Testis (tissue), 3 donors: ENCODE results near the gene TBC1D2. TPM values are rescaled to one million over a fixed set of nuclear protein-coding genes. Genes with fewer than 3 reads are reported as not detected.
A peak's percentile ranks its signal among the peaks of the same experiment; 100 is the strongest.

ENCODE experiments used
- DNase-seq: peaks from one replicate; pipeline ENCODE4 v3.0.0-alpha.2; 2019
- H3K27ac ChIP-seq, 2 donors: fragments of 200-600 bp; sonication (generic); one replicate each; pipeline ENCODE4 v1.5.1; 2019
- H3K27me3 ChIP-seq: fragments of 200-600 bp; sonication (generic); one replicate; pipeline ENCODE4 v1.5.1; 2019
- H3K36me3 ChIP-seq: fragments of 200-600 bp; sonication (generic); one replicate; pipeline ENCODE4 v1.5.1; 2017; ENCODE audit warnings: low read depth; ENCODE audit errors: missing control alignments
- H3K4me1 ChIP-seq: fragments of 200-600 bp; sonication (generic); one replicate; pipeline ENCODE4 v1.5.1; 2019
- H3K4me3 ChIP-seq, 2 donors: fragments of 200-600 bp; sonication (generic); one replicate each; pipeline ENCODE4 v1.5.1; 2017 to 2019
- H3K9me3 ChIP-seq: fragments of 200-600 bp; sonication (generic); one replicate; pipeline ENCODE4 v1.5.1; 2017
- POLR2A ChIP-seq: fragments of 450-650 bp; IDR thresholded peaks from one replicate; pipeline ENCODE4 v1.6.1; 2017; ENCODE audit warnings: antibody characterized with exemption, mild to moderate bottlenecking, moderate library complexity
- WGBS, 2 donors: methylation state at CpG; one replicate each; pipeline ENCODE4 v1.1.5; 2018; 5-methylcytosine and 5-hydroxymethylcytosine counted together
- intact Hi-C: fragments of 100-400 bp; cut with DNase I; formaldehyde crosslinking; loops from one replicate; pipeline ENCODE4 v1.15.1; 2023; ENCODE audit warnings: low total_unique reads
- polyA plus RNA-seq: library from polyadenylated mRNA; stranded (reverse); fragments of 350-450 nt; fragmentation: Illumina TruSeq; extraction: RNeasy Lipid Tissue Mini Kit (QIAGEN cat#74804); gene quantifications from one replicate; pipeline ENCODE4 v1.2.3, GENCODE V29; 2014; ENCODE audit warnings: low read depth, low replicate concordance; ENCODE audit not compliant: insufficient read depth
- total RNA-seq, 2 donors: library from RNA; depleted of rRNA; stranded (reverse); fragments of >200 nt; gene quantifications; one replicate each; pipeline ENCODE4 v1.2.3, GENCODE V29; 2016
- TF ChIP-seq, protein P1 (sequence below), 3 experiments: fragments of 450-650 bp in 2 of 3; fragments of 200-600 bp in 1 of 3; sonication (generic) in 1 of 3; IDR thresholded peaks; one replicate each; pipeline ENCODE4 v1.5.1; 2016 to 2019; ENCODE audit warnings: antibody characterized with exemption in 3 of 3, mild to moderate bottlenecking in 2 of 3, moderate library complexity in 1 of 3

TBC1D2 gene
- total and polyA plus RNA-seq, 3 donors from 2014 or later, result 5.1 to 9.2 (median 8.5) TPM

- peak overlapping the region; percentile 84 to 91 for H3K4me3 ChIP-seq
- no peak for TF ChIP-seq POLR2A
- TF ChIP-seq, protein P1, sequence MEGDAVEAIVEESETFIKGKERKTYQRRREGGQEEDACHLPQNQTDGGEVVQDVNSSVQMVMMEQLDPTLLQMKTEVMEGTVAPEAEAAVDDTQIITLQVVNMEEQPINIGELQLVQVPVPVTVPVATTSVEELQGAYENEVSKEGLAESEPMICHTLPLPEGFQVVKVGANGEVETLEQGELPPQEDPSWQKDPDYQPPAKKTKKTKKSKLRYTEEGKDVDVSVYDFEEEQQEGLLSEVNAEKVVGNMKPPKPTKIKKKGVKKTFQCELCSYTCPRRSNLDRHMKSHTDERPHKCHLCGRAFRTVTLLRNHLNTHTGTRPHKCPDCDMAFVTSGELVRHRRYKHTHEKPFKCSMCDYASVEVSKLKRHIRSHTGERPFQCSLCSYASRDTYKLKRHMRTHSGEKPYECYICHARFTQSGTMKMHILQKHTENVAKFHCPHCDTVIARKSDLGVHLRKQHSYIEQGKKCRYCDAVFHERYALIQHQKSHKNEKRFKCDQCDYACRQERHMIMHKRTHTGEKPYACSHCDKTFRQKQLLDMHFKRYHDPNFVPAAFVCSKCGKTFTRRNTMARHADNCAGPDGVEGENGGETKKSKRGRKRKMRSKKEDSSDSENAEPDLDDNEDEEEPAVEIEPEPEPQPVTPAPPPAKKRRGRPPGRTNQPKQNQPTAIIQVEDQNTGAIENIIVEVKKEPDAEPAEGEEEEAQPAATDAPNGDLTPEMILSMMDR (IDR thresholded peaks at IDR 0.05), result no peak
- DNase-seq, result no peak
- H3K27me3 ChIP-seq, result no peaks in the 10 kb centered on the region
- H3K27ac ChIP-seq, result no peak overlapping the region
- no peaks in the 10 kb centered on the region for H3K9me3 ChIP-seq
- intact Hi-C loops, result no loop called here
- no peaks in the 10 kb centered on the region for H3K36me3 ChIP-seq
- 33 to 42% methylated on average over 5 of the region's 5 CpGs for WGBS, 2 donors
- H3K4me1 ChIP-seq, result peaks cover 4% of the 10 kb centered on the region
Observed at GRCh38 chr9:98254228-98255060, 1.0 kb downstream of the TBC1D2 start.

DNA sequence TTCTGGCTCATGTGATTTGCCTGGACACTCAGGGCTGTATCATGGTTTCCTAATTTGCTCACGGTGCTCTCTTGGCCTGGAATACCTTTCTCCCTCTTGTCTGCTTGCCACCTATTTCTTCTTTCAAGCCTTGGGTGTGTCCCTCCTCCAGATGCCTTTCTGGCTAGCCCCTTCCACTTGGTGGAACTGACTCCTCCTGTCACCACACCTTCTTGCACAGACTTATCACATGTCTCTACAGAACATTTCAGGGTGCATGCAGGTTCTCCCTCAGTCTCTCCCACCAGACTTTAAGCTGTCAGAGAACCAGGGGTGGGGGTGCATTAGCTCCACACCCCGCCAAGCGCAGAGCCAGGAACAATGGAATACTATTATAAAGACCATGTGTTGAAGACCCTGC lies 1.9 kb downstream of the TBC1D2 start:
- Histone ChIP-seq H3K4me1 (peaks cover 4% of the 10 kb centered on the region), H3K36me3 (no peaks in the 10 kb centered on the region), H3K4me3 (no peak overlapping the region), H3K9me3 (no peaks in the 10 kb centered on the region), H3K27ac (no peak overlapping the region), H3K27me3 (no peaks in the 10 kb centered on the region)
- 88 to 94% methylated on average over 3 of the region's 3 CpGs for WGBS, 2 donors
- no peak for DNase-seq
- intact Hi-C loops, result no loop called here
- TF ChIP-seq, protein P1 (IDR thresholded peaks at IDR 0.05), result no peak
- no peak for TF ChIP-seq POLR2A

- Histone ChIP-seq H3K27ac (no peak overlapping the region), H3K9me3 (no peaks in the 10 kb centered on the region), H3K36me3 (no peaks in the 10 kb centered on the region), H3K4me1 (peaks cover 4% of the 10 kb centered on the region), H3K4me3 (no peak overlapping the region), H3K27me3 (no peaks in the 10 kb centered on the region)
- WGBS, 2 donors, result 90 to 97% methylated on average over 9 of the region's 9 CpGs
- DNase-seq, result no peak
- intact Hi-C loops, result no loop called here
- TF ChIP-seq, protein P1 (IDR thresholded peaks at IDR 0.05), result no peak
- no peak for TF ChIP-seq POLR2A
Observed at GRCh38 chr9:98251551-98251950, 3.9 kb downstream of the TBC1D2 start.

GRCh38 chr9:98249771-98250170 lies 5.7 kb downstream of the TBC1D2 start:
- Histone ChIP-seq H3K36me3 (no peaks in the 10 kb centered on the region), H3K9me3 (no peaks in the 10 kb centered on the region), H3K4me3 (no peak overlapping the region), H3K4me1 (peaks cover under 1% of the 10 kb centered on the region), H3K27ac (no peak overlapping the region), H3K27me3 (no peaks in the 10 kb centered on the region)
- WGBS, 2 donors, result 86 to 96% methylated on average over 2 of the region's 2 CpGs
- DNase-seq, result no peak
- intact Hi-C loops, result no loop called here
- no peak for TF ChIP-seq POLR2A
- TF ChIP-seq, protein P1 (IDR thresholded peaks at IDR 0.05), result no peak
